Body of pancreas (tissue), 4 donors: Measurements from ENCODE around the gene TMEM232.

Experiments used
- POLR2A ChIP-seq, 3 donors: fragments of 450-650 bp; IDR thresholded peaks; one replicate each; pipeline ENCODE4 v1.6.1; 2016; ENCODE audit warnings: antibody characterized with exemption in 3 of 3, mild to moderate bottlenecking in 2 of 3
- TF ChIP-seq, protein P1 (sequence below), 7 experiments: fragments of 450-650 bp in 4 of 7; fragments of 200-600 bp in 3 of 7; sonication (generic) in 3 of 7; IDR thresholded peaks; one replicate each; pipeline ENCODE4 v1.5.1; 2016 to 2019; ENCODE audit warnings: antibody characterized with exemption in 7 of 7

DNA sequence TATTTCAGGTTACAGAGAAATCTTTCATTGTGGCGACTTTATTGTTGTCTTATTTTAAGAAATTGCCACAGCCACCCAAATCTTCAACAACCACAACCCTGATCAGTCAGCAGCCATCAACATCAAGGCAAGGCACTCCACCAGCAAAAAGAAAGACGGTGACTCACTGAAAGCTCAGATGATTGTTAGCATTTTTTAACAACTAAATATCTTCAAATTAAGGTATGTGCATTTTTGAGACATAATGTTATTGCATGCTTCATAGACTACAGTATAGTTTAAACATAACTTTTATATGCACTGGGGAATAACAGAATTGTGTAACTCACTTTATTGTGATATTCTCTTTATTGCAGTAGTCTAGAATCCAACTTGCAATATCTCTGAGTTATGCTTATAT, 263.4 kb downstream of the TMEM232 start:
- TF ChIP-seq, protein P1, sequence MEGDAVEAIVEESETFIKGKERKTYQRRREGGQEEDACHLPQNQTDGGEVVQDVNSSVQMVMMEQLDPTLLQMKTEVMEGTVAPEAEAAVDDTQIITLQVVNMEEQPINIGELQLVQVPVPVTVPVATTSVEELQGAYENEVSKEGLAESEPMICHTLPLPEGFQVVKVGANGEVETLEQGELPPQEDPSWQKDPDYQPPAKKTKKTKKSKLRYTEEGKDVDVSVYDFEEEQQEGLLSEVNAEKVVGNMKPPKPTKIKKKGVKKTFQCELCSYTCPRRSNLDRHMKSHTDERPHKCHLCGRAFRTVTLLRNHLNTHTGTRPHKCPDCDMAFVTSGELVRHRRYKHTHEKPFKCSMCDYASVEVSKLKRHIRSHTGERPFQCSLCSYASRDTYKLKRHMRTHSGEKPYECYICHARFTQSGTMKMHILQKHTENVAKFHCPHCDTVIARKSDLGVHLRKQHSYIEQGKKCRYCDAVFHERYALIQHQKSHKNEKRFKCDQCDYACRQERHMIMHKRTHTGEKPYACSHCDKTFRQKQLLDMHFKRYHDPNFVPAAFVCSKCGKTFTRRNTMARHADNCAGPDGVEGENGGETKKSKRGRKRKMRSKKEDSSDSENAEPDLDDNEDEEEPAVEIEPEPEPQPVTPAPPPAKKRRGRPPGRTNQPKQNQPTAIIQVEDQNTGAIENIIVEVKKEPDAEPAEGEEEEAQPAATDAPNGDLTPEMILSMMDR (IDR thresholded peaks at IDR 0.05): no peak
- no peak for TF ChIP-seq POLR2A (IDR thresholded peaks at IDR 0.05)
